NCI-H2107 treated with DMSO at 0.1 percent for 48 hours (cell line): ENCODE measurements around the gene RHNO1.

ENCODE experiments used
- DNase-seq: peaks from one replicate; lab custom pipeline; 2025; ENCODE audit not compliant: unreplicated experiment; lab: John Stamatoyannopoulos, UW

RHNO1 gene

DNA sequence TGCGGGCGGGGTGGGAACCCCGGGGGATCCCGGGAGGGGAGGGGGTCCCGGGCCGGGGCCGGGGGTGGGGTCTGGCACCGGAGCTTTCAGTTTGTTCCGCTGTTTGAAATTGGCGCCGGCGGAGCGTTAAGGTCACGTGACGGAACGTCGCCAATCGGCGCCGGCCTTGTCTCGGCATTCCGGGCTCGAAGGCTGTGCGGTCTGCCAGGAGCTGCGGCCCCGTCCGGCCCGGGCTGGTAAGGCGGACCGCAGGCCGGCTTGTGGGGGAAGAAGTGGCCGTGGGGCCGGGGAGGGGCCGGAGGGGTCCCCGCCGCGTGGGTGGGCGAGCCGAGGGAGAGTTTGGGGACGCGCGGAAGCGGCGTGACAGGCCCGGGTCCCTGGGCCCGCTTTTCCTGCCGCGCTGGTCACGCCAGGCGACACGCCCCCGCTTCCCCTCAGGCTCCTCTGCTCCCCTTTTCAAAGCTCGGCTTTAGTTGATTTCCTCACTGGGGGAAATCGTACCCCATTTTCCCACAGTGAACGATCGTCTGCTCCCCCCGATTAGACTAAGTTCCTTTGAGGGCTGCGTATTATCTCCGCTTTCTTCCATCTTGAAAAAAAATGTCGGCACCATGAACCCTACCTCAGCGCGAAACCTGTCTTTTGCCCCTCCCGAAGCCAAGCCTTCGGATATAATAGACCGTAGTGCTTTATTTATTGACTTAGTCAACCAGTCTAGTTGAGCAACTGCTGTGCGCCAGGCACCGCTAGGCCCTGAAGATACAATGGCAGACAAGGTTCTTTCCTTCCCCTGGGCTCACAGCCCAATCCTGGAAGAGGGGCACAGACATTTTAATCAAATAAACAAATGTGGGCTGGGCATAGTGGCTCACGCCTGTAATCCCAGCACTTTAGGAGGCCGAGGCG is at the start of gene RHNO1, which contains the start of gene FOXM1:
Gene RHNO1 (plus strand): TSS at position 177 of the 906 bp plus-strand sequence. CDS start 8,144 bp downstream, outside the sequence.
Gene FOXM1 (minus strand): TSS at position 128 of the 906 bp plus-strand sequence. CDS start 2,696 bp downstream, outside the sequence.
- peak; percentile 79 for DNase-seq

DNA sequence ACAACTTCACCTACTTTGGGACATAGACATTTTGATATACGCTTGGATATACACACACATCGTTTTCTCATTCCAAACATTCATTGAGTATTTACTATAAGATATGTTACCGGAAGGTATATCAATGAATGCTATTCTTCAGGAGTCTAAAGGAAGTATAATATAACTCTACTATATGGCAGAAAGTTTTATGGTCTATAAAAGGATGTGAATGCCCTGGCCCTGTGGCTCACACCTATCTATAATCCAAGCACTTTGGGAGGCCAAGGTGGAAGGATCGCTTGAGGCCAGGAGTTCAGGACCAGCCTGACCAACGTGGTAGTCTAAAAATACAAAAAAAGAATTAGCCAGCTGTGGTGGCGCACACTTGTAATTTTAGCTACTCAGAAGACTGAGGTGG is 47.7 kb upstream of the RHNO1 start:
- DNase-seq = no peak

DNA sequence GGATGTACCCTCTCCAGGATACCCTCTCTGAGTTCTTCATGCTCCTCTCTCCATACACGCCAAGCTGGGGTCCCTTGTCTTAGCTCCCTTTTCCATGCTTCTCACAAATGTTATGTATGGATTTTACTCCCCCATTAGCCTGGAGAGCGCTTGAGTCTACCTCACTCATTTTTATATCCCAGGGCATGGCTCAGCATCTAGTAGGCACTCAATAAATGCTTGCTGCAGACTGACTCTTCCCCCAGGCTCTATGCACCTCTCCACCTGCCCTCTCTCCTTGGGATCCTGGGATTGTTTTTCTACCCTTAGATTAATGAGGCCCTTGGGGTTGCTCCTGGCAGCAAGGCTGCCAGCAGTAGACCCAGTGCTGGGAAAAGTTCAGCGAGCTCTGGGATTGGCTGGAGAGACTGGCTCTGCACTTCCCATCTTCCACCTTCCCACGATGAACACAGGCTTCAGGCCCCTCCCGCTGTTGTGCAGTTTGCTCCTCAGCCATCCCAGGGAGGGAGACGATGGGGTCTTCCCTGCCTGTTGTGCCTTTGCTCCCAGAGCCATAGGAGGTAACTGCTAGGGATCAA is 44.4 kb upstream of the RHNO1 start:
- DNase-seq = peak; percentile 49

GRCh38 chr12:2833327-2833726 is 43.7 kb upstream of the RHNO1 start:
- no peak for DNase-seq

DNA sequence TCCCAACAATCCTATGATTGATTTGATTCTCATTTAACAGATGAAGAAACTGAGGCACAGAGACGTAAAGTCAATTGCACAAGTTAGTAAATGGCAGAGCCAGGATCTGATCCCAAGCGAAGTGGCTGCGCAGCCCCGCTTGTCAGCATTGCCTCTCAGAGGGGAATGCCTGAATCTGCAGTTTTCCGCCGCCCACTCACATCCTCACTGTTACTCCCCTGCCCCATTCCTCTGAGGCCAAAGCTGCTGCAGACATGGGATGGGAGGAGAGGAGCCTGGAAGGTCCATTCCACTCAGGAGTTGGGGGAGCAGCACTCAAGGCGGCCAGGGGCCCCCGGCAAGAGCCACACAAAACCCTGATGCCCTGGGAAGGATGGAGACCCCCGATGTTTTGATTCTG is 43.2 kb upstream of the RHNO1 start:
- no peak for DNase-seq

GRCh38 chr12:2834581-2835491 is 42.2 kb upstream of the RHNO1 start, which contains the start of gene NRIP2:
Gene NRIP2, minus strand, starts transcription at chr12:2835035. Its CDS starts 52 bp downstream, at chr12:2834983.
- peak; percentile 66 for DNase-seq

DNA sequence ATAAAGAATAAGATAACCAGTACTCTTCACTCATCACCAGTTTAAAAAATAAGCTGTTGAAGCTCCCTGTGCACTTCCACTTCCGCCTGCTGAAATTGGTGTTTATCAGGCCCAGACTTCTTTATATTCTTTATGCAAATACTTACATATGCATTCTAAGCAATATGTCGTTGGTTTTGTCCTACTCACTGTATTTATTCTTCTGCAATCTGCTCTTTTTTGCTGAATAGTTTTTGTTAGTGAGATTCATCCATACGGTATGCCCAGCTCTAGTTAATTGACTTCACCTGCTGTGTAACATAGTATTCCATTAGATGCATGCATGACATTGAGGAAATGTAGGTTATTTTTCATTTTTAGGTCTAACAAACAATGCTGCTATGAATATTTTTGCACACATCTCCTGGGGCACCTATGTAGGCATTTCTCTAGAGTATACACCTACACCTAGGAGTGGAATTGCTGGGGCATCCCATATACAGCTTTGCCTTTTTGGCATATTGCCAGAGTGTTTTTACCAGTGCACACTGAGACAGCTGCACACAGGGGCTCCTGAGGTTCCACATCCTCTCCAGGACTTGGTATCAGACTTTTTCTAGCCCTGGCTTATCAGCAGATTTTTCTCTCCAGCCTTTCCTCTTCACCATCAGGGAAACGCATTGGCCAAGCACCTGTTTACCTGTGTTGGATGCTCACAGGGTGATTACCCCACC is 41.2 kb upstream of the RHNO1 start:
- DNase-seq = no peak

DNA sequence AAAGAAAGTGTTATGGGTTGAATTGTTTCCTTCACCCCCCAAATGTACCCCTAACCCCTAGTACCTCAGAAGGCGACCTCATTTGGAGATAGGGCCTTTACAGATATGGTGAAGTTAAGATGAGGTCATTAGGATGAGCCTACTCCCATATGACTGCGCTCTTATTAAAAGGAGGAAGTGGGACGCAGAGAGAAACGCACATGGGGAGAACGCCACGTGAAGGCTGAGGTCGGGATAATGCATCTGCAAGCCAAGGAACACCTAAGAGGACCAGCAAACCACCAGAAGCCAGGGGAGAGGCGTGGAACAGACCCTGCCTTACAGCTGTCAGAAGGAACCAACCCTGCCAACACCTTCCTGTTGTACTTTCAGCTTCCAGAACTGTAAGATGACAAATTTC is 40.4 kb upstream of the RHNO1 start:
- DNase-seq = no peak

GRCh38 chr12:2841056-2841650 is 35.9 kb upstream of the RHNO1 start:
- peak; percentile 25 for DNase-seq

GRCh38 chr12:2842948-2843347 is 34.1 kb upstream of the RHNO1 start:
- no peak for DNase-seq

DNA sequence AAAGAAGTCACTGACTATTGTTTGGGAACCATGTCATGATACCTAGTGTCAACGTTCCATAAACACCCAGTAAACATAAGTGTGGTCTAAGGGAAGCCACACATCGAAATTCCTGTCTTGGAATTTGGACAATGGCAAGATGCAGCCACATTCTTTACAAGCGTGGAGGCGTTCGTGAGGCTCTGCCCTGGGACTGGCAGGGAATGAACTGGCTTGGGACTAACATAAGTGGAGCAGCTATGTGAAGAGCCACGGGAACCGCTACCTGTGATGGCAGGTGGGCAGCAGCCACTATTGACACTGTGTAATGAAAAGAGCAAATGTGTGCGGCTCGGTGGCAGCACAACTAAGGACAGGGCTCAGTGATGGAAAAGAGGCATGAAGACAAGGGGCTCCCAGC is 32.2 kb upstream of the RHNO1 start:
- DNase-seq = no peak

DNA sequence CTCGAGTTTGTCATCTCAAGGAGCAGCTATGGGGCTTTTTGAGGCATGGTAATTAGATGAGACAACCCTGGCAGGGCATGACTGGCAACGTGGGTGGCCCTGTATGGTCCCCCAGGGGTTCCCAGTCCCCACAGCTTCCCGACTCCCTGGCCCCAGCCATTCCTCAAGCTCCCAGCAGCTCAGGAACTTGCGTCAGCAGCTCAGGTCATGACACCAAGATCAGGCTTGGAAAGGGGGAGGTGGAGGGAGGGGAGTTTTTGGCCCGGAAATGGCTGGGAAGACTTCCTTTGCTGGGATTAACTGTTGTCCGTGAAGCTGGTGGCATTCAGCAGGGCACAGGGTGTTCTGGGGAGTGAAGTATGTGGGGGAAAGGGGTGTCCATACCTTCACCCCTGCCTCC is 31.7 kb upstream of the RHNO1 start:
- no peak for DNase-seq

GRCh38 chr12:2851931-2852330 is 25.1 kb upstream of the RHNO1 start:
- DNase-seq = no peak

GRCh38 chr12:2853626-2854025 is 23.4 kb upstream of the RHNO1 start:
- peak; percentile 33 for DNase-seq

DNA sequence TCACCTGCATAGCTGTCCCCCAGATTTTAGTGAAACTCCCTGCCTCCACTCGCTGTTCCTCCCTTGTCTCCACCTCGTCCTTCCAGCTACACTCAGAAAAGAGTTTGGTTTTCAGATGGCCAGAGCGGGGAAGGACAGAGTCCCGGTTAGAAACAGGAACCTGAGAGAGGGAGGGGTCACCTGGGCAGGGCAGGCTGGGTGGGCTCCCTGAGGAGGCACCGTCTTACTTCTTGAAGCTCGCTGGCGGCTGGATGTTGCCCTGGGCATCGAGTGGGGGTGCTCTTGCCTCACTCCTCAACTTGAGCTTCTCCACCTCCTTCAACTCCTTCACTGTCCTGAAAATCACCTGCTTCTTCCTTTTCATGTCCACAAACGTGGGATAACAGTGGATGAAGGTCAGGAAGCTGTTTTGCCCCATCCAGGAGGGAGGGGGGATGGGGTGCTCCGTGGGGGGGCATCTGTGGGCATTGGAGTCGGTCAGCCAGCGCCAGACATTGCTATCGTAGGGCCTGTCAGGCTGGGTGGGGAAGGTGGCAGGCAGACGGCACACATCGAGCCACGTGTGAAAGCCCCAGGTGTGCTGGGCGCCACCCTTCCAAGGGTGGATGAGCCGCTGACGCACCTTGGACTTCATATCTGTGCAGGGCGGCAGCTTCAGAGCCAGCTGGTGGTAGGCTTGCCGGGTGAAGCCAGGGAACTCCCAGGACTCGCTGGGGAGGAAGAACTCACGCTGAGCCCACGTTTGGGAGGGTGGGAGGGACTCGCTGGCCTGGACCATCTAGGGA is 22.2 kb upstream of the RHNO1 start:
- no peak for DNase-seq

- no peak for DNase-seq
Observed at GRCh38 chr12:2855546-2855945, 21.5 kb upstream of the RHNO1 start.

DNA sequence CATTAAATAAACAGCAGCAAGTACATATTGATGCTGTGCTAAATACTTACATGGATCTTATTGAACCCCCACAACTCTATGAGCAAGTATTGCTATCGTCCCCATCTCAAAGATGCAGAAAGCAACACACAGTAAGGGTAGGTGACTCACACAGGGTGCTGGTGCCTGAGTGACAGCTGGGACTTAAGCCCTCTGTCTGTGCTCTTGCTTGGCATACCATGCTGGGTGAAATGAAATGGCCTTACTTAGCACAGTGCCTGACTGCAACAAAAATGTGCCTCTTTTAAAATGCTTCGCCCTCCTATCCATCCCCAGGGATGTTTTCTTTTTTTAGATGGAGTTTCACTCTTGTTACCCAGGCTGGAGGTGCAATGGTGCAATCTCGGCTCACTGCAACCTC is 21.0 kb upstream of the RHNO1 start:
- no peak for DNase-seq

DNA sequence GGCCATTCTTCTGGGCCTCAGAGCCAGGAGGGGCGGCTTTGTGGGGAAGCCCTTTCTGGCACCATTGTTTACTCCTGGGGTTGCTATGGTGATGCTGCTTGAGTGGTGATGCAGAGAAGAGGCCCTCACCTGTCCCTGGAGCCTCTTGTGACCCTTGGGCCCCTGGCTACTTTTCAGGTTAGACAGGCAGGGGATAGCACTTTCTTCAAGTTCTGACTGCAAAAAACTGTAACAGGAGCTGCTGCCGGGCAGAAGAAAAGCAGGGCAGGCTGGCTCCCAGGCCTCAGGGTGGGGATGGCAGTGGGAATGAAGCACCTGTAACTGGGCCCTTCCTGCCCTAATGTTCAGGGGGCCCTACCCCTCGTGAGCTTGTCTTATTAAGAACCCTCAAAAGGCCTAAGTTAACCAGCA is 20.0 kb upstream of the RHNO1 start, which contains the start of gene TEX52:
Gene TEX52 (minus strand): TSS at position 19 of the 411 bp plus-strand sequence. CDS start 13 bp downstream, at position 6.
- DNase-seq = no peak

GRCh38 chr12:2857576-2857975 is 19.4 kb upstream of the RHNO1 start:
- DNase-seq = no peak
